ENCODE measurements around the gene RPS3A. TPM values are rescaled to one million over a fixed set of nuclear protein-coding genes. Genes with fewer than 3 reads are reported as not detected.

The RPS3A gene
- polyA plus RNA-seq, 3 donors, result 1,088 to 1,816 (median 1,582) TPM

DNA sequence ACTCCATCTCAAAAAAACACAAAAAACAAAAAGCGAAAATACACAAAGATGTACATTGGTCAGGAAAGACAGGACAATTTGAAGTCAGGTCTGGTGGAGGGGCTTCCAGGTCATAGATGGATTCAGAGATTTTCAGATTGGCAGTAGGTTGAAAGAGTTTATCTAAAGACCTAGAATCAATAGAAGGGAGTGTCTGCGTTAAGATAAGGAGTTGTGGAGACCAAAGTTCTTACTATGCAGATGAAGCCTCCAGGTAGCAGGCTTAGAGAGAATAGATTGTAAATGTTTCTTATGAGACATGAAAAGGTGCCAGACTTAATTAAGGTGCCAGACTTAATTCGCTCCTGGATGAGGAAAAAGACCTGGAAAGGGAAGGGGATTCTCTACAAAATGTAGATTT lies 6.9 kb upstream of the RPS3A start:
- WGBS (ENCODE audit: insufficient coverage), result no CpG with 5 or more reads among the region's 3 CpGs
- no peaks in the 10 kb centered on the region for H4K20me1 ChIP-seq (ENCODE audit: insufficient read depth, low read length)
- TF ChIP-seq, protein P1, sequence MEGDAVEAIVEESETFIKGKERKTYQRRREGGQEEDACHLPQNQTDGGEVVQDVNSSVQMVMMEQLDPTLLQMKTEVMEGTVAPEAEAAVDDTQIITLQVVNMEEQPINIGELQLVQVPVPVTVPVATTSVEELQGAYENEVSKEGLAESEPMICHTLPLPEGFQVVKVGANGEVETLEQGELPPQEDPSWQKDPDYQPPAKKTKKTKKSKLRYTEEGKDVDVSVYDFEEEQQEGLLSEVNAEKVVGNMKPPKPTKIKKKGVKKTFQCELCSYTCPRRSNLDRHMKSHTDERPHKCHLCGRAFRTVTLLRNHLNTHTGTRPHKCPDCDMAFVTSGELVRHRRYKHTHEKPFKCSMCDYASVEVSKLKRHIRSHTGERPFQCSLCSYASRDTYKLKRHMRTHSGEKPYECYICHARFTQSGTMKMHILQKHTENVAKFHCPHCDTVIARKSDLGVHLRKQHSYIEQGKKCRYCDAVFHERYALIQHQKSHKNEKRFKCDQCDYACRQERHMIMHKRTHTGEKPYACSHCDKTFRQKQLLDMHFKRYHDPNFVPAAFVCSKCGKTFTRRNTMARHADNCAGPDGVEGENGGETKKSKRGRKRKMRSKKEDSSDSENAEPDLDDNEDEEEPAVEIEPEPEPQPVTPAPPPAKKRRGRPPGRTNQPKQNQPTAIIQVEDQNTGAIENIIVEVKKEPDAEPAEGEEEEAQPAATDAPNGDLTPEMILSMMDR (IDR thresholded peaks at IDR 0.05), result no peak
- Mint-ChIP-seq H3K9me3 (peaks cover 0 to 4% (median 0%) of the 10 kb centered on the region in 7 donors), H3K4me1 (no peaks in the 10 kb centered on the region), H3K27me3 (ENCODE audit: low read depth in 3 of 3) (peaks cover 0 to 5% (median 2%) of the 10 kb centered on the region in 3 donors), H3K36me3 (no peaks in the 10 kb centered on the region), H3K27ac (no peak overlapping the region), H3K4me3 (no peak overlapping the region)
- H3K79me2 ChIP-seq (ENCODE audit: insufficient read depth, low read length), result no peaks in the 10 kb centered on the region
- intact Hi-C loops (cut with micrococcal nuclease), result loop anchor here (10.0 kb wide), 2 partner anchors 672 to 1692 kb away; partner anchors contain the start of gene GATB (in 1 of the 2)
- H3K4me2 ChIP-seq (replicated peaks; ENCODE audit: extremely low read depth, low read length, poor library complexity, severe bottlenecking), result no peak overlapping the region
- no peak overlapping the region for H3K4me3 ChIP-seq (replicated peaks in 1 of 3; ENCODE audit: low read depth in 2 of 3, low read length in 3 of 3)
- H3K9ac ChIP-seq (ENCODE audit: insufficient read depth, low read length, poor library complexity, severe bottlenecking), result no peak overlapping the region
- H3K27me3 ChIP-seq (ENCODE audit: control insufficient read depth in 2 of 2, insufficient read depth in 2 of 2, low read length in 2 of 2), result no peaks in the 10 kb centered on the region
- H3K27ac ChIP-seq (ENCODE audit: low read depth in 1 of 2, low read length in 2 of 2), result no peak overlapping the region
- H2AFZ ChIP-seq (ENCODE audit: insufficient read depth, low read depth, low read length, poor library complexity, severe bottlenecking), result no peak overlapping the region
- no peaks in the 10 kb centered on the region for H3K36me3 ChIP-seq (replicated peaks in 1 of 2; ENCODE audit: control insufficient read depth in 1 of 2, insufficient read depth in 2 of 2, low read length in 2 of 2)
- no peaks in the 10 kb centered on the region for H3K4me1 ChIP-seq (ENCODE audit: control insufficient read depth in 1 of 2, insufficient read depth in 2 of 2, low read length in 2 of 2)
- no peaks in the 10 kb centered on the region for H3K9me3 ChIP-seq (replicated peaks in 1 of 2; ENCODE audit: control insufficient read depth in 1 of 2, insufficient read depth in 1 of 2, low read length in 2 of 2)
- no peak for DNase-seq

DNA sequence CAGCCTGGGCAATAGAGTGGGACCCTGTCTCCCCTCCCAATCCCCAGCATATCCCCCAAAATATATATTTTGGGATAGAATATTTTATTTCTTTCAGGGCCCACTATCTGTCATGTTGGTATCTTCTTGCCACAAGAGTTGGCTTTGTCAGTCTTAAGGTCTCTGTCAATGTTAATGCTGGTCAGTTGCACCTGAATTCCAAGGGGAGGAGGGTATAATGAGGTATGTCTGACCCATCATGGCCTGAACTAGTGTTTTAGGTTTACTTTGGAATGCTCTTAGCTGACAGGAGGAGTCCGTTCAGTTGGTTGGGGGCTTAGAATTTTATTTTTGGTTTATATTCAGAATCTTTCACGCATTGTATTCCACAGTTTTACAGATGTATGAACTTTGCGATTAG lies 6.2 kb upstream of the RPS3A start:
- TF ChIP-seq, protein P1 (IDR thresholded peaks at IDR 0.05), result no peak

More for the DNA sequence above, 6.2 kb upstream of the RPS3A start:
- intact Hi-C loops (cut with micrococcal nuclease), result loop anchor here (10.0 kb wide), 2 partner anchors 672 to 1692 kb away; partner anchors contain the start of gene GATB (in 1 of the 2)
- peaks cover 0 to 5% (median 2%) of the 10 kb centered on the region in 3 donors for H3K27me3 Mint-ChIP-seq (ENCODE audit: low read depth in 3 of 3)
- Histone ChIP-seq H3K9ac (ENCODE audit: insufficient read depth, low read length, poor library complexity, severe bottlenecking) (no peak overlapping the region), H3K27me3 (ENCODE audit: control insufficient read depth in 2 of 2, insufficient read depth in 2 of 2, low read length in 2 of 2) (no peaks in the 10 kb centered on the region), H4K20me1 (ENCODE audit: insufficient read depth, low read length) (no peaks in the 10 kb centered on the region), H3K9me3 (replicated peaks in 1 of 2; ENCODE audit: control insufficient read depth in 1 of 2, insufficient read depth in 1 of 2, low read length in 2 of 2) (no peaks in the 10 kb centered on the region), H3K4me2 (replicated peaks; ENCODE audit: extremely low read depth, low read length, poor library complexity, severe bottlenecking) (no peak overlapping the region), H3K36me3 (replicated peaks in 1 of 2; ENCODE audit: control insufficient read depth in 1 of 2, insufficient read depth in 2 of 2, low read length in 2 of 2) (no peaks in the 10 kb centered on the region), H2AFZ (ENCODE audit: insufficient read depth, low read depth, low read length, poor library complexity, severe bottlenecking) (no peak overlapping the region), H3K4me1 (ENCODE audit: control insufficient read depth in 1 of 2, insufficient read depth in 2 of 2, low read length in 2 of 2) (peaks cover 5 to 6% of the 10 kb centered on the region in 2 donors), H3K4me3 (replicated peaks in 1 of 3; ENCODE audit: low read depth in 2 of 3, low read length in 3 of 3) (no peak overlapping the region), H3K79me2 (ENCODE audit: insufficient read depth, low read length) (no peaks in the 10 kb centered on the region), H3K27ac (ENCODE audit: low read depth in 1 of 2, low read length in 2 of 2) (no peak overlapping the region)
- no peaks in the 10 kb centered on the region for H3K36me3 Mint-ChIP-seq
- no peak overlapping the region for H3K4me3 Mint-ChIP-seq
- WGBS (ENCODE audit: insufficient coverage), result 57% methylated on average over 2 of the region's 3 CpGs
- H3K27ac Mint-ChIP-seq, result no peak overlapping the region
- DNase-seq, result no peak
- H3K9me3 Mint-ChIP-seq, result peaks cover 0 to 4% (median 0%) of the 10 kb centered on the region in 7 donors
- H3K4me1 Mint-ChIP-seq, result peaks cover 4% of the 10 kb centered on the region
